ENCODE results near the gene GFM2.

- TF ChIP-seq POLR2A (IDR thresholded peaks at IDR 0.05; ENCODE audit: low read depth, low read length) (no peak), POLR2AphosphoS5 (IDR thresholded peaks at IDR 0.05; ENCODE audit: low read depth, low read length) (no peak)
Measured at GRCh38 chr5:74810915-74811314, 44.0 kb upstream of the GFM2 start.
